ENCODE results near the gene TMED4.

DNA sequence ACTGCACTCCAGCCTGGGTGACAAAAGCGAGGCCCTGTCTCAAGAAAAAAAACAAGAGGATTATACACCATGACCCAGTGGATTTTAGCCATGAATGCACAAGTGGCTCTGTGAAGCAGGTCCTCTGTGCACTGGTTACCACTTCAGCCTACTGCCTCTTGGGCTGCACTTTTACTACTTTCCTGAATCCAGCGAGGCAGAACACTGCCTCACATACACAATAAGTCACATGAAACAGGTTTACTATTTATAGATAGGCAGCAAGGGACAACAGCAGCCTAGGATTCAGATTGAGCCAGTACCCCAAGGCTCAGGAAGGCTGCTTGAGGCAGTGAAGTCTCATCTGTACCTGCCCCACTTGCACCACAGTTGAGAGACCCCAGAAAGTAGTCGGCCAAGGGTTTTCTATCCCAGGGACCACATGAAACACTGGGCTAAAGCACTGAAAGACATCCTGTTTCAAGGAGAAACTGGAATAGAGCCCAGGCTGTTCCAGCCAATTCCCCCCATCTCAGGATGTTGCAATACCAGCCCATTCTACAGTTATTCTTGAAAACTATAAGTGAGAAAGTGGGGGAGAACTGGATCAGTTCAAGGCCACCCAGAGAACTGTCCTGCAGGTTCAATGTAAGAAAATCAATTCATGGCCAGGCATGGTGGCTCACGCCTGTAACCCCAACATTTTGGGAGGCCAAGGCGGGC, 14.1 kb upstream of the TMED4 start:
- TF ChIP-seq, protein P1, sequence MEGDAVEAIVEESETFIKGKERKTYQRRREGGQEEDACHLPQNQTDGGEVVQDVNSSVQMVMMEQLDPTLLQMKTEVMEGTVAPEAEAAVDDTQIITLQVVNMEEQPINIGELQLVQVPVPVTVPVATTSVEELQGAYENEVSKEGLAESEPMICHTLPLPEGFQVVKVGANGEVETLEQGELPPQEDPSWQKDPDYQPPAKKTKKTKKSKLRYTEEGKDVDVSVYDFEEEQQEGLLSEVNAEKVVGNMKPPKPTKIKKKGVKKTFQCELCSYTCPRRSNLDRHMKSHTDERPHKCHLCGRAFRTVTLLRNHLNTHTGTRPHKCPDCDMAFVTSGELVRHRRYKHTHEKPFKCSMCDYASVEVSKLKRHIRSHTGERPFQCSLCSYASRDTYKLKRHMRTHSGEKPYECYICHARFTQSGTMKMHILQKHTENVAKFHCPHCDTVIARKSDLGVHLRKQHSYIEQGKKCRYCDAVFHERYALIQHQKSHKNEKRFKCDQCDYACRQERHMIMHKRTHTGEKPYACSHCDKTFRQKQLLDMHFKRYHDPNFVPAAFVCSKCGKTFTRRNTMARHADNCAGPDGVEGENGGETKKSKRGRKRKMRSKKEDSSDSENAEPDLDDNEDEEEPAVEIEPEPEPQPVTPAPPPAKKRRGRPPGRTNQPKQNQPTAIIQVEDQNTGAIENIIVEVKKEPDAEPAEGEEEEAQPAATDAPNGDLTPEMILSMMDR (IDR thresholded peaks at IDR 0.05) = no peak
- TF ChIP-seq POLR2AphosphoS5 (IDR thresholded peaks at IDR 0.05) (no peak), POLR2A (IDR thresholded peaks at IDR 0.05) (no peak)

Measured in transverse colon (tissue), 4 donors.